T47D (cell line): ENCODE data around the gene CFL1.
"Not testable (repeated sequence)": the region's sequence is repeated elsewhere in the genome, so short reads cannot be mapped to it uniquely, and the experiment has no call there.

Source experiments
- DNase-seq, 2 experiments: peaks; one replicate each; pipeline versions ENCODE4 v3.0.0 to v3.0.0-alpha.2; 2011 to 2012; ENCODE audit warnings: low read depth in 1 of 2, low spot score in 1 of 2
- JUND ChIP-seq: IDR thresholded peaks from 2 replicates; pipeline ENCODE4 v1.6.1; 2012; ENCODE audit warnings: low read depth
- in situ Hi-C: cut with HindIII; loops from 2 replicates; pipeline ENCODE4 v1.10.0; 2016; ENCODE audit warnings: low sequenced_read_pairs, low pct_unique_long_range_greater_than_20kb

CFL1 gene

GRCh38 chr11:65894034-65894591 is 36.1 kb upstream of the CFL1 start:
- TF ChIP-seq JUND: no peak
- no peak for DNase-seq
- in situ Hi-C loops: no loop called here

- DNase-seq: no peak
- in situ Hi-C loops: no loop called here
Observed at GRCh38 chr11:65892661-65893317, 34.8 kb upstream of the CFL1 start.

GRCh38 chr11:65892137-65892540 is 34.2 kb upstream of the CFL1 start:
- in situ Hi-C loops, DNase-seq: not testable (repeated sequence)

More at GRCh38 chr11:65892661-65893317, 34.8 kb upstream of the CFL1 start:
- no peak for TF ChIP-seq JUND

- TF ChIP-seq JUND: no peak
- no peak for DNase-seq
Observed at GRCh38 chr11:65891219-65892136, 33.5 kb upstream of the CFL1 start.

GRCh38 chr11:65890324-65891218 is 32.6 kb upstream of the CFL1 start, which contains the start of gene CCDC85B:
Gene CCDC85B (plus strand): TSS chr11:65890673. CDS start chr11:65890784, 111 bp downstream.
- in situ Hi-C loops: no loop called here
- TF ChIP-seq JUND: no peak
- peak; percentile 97 to 99 for DNase-seq

More at GRCh38 chr11:65891219-65892136, 33.5 kb upstream of the CFL1 start:
- in situ Hi-C loops: no loop called here

- no peak for TF ChIP-seq JUND
- in situ Hi-C loops: no loop called here
- peak; percentile 98 to 99 for DNase-seq
Observed at GRCh38 chr11:65888163-65888814, 30.3 kb upstream of the CFL1 start, which contains the start of gene FIBP. Gene FIBP (minus strand): TSS chr11:65888471. CDS start chr11:65888418, 53 bp downstream.

GRCh38 chr11:65887723-65888162 is 29.8 kb upstream of the CFL1 start:
- in situ Hi-C loops: no loop called here
- TF ChIP-seq JUND: no peak
- no peak for DNase-seq

GRCh38 chr11:65886826-65887722 is 29.1 kb upstream of the CFL1 start:
- in situ Hi-C loops: no loop called here
- no peak for TF ChIP-seq JUND
- DNase-seq: no peak

- TF ChIP-seq JUND: no peak
Observed at GRCh38 chr11:65885808-65886536, 28.0 kb upstream of the CFL1 start.

GRCh38 chr11:65885231-65885630 is 27.3 kb upstream of the CFL1 start:
- TF ChIP-seq JUND: no peak
- in situ Hi-C loops: no loop called here
- no peak for DNase-seq

More at GRCh38 chr11:65885808-65886536, 28.0 kb upstream of the CFL1 start:
- in situ Hi-C loops: no loop called here
- DNase-seq: no peak
